GM04504 (cell line): Measurements from ENCODE around the gene CAMTA1.
"Not testable (repeated sequence)": the region's sequence is repeated elsewhere in the genome, so short reads cannot be mapped to it uniquely, and the experiment has no call there.

Experiments
- DNase-seq: peaks from one replicate; pipeline ENCODE4 v3.0.0-alpha.2; 2012; ENCODE audit warnings: low read depth

CAMTA1 gene

GRCh38 chr1:7150724-7151280 lies 365.5 kb downstream of the CAMTA1 start:
- no peak for DNase-seq

- no peak for DNase-seq
These were observed 366.7 kb downstream of the CAMTA1 start for GRCh38 chr1:7151978-7152377.

- DNase-seq = no peak
These were observed 367.4 kb downstream of the CAMTA1 start for GRCh38 chr1:7152655-7153054.

DNA sequence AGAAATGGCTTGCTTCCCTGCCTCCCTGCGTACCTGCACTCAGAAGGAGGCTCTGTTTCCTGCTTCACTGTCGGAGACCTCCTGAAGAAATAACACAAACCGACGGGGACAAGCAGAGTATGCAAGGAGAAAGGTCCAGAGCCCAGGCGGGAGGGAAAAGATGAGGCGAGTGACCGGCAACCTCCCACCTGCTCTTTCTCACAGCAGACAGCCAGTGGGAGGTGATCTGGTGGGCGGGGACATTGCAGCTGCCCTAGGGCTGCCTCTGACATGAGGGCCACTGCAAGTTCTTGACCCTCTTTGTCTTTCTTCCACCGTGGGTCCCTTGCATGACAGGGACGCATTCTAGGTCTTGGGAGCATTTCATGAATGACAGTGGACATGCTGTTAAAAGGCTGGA lies 368.2 kb downstream of the CAMTA1 start:
- DNase-seq = no peak

- DNase-seq = no peak
These were observed 374.0 kb downstream of the CAMTA1 start for GRCh38 chr1:7159116-7159781.

DNA sequence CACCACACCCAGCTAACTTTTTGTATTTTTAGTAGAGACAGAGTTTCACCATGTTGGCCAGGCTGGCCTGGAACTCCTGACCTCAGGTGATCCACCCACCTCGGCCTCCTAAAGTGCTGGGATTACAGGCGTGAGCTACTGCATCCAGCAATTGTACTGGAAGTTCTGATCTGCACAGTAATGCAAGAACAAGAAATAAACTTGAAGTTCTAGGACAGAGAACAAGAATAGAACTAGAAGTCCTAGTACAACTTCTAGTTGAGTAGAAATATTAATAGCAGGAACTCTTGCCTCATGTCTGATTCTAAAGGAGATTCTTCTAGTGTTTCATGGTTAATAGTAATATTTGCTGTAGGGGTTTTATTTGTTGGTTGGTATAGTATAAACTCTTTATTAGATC lies 383.3 kb downstream of the CAMTA1 start:
- not testable (repeated sequence) for DNase-seq

- no peak for DNase-seq
These were observed 385.9 kb downstream of the CAMTA1 start for GRCh38 chr1:7171168-7171567.

GRCh38 chr1:7171574-7171973 lies 386.3 kb downstream of the CAMTA1 start:
- DNase-seq = no peak

- no peak for DNase-seq
These were observed 387.6 kb downstream of the CAMTA1 start for GRCh38 chr1:7172804-7173203.

DNA sequence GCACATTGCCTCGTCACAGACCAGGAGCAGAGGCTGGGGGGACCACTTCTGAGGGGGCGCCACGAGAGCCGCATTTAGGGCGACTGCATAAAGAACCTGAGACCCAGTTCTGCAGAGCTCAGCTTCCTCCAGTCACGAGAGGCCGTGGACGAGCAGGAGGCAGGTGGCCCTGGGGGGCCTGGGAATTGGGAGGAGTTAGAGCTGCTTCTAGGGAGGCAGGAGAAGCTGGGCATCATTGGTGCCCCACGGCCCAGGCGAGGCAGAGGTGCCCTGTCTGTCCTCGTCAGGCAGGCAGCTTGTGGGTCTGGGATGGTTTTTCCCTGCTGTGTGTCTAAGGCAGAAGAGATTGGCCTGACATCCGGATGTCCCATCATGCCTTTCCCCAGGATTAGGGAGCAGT lies 389.3 kb downstream of the CAMTA1 start:
- no peak for DNase-seq

GRCh38 chr1:7174980-7175906 lies 390.0 kb downstream of the CAMTA1 start:
- DNase-seq = no peak

DNA sequence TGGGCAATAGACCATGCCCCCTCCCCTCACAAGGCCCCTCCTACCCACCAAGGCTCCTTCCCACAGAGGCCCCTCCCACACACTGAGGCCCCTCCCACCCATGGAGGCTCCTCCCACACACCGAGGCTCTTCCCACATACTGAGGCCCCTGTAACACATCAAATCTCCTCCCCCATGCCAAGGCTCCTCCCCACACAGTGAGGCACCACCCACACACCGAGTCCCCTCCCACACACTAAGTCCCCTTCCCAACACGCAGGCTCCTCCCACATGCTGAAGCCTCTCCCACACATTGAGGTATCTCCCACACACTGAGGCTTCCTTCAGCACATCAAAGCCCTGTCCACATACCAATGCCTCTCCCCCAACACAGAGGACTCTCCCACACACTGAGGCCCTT lies 391.8 kb downstream of the CAMTA1 start:
- DNase-seq = no peak

GRCh38 chr1:7177438-7178146 lies 392.3 kb downstream of the CAMTA1 start:
- DNase-seq = no peak

DNA sequence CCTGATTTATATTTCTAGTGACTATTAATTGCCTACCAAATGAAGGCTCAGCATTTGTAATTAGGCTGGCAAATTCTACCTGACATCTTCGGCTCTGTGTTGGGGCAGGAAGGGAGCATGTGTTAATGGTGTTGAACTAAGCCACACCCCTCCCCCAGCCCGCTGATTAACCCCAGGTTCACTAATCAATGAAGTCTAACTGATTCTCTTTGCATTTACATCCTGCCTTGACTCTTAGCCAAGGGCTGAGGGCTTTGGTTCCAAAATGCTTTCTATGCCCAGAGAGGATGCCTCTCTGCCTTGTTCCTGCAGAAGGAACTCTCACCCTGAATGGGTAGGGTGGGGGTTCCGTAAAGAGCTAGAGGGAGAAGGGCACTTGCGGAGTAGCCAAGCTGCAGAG lies 393.1 kb downstream of the CAMTA1 start:
- DNase-seq = no peak

DNA sequence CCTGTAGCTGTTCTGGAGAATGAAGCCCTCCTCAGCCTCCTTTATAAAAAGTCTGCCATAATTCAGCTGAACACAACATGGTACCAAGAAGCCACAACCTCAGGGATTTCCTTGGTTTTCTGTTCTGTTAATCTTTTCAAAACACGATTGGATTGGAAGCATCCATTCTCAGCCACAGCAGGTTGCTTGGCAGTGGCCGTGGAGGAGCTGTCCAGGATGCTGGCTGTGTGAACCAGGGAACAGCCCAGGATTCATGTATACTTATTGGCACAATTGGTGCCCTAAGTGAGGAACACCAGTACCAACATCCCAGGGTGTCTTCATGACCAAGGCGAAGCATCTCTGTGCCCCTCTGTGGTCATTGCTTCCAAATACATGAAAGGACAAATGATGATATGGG lies 393.5 kb downstream of the CAMTA1 start:
- DNase-seq = no peak

- DNase-seq = no peak
These were observed 400.5 kb downstream of the CAMTA1 start for GRCh38 chr1:7185721-7186120.

DNA sequence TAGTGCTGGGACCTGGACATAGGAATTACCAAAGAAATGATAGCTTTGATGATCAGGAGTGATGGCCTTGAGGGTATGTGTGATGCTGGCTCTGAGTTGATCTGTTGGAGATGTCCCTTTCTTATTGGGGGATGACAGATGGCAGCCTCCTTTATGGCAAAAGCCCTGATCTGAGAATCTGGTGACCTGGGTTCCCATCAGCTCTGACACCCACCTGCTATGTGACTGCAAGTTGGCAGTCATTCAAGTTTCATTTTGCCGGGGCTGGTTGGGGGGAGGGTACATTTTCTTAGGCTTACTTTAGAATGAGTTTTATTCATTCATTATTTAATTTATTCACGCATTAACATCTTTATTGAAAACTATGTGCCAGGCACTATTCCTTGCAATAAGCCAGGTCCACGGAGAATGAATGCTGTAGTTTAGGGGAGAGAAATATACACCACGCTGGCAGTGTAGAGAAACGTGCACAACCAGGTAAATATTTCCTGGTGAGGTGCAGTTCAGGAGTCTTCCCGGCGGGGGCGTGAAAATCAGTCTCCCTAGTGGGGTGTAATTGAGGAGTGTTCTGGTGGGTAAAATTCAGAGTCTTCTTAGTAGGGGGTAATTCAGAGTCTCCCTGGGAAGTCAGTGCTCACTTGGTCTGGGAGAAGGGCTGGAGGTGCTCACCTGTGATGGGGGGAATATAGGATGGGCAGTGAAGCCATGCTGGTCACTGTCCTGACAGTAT lies 401.3 kb downstream of the CAMTA1 start:
- DNase-seq = no peak

DNA sequence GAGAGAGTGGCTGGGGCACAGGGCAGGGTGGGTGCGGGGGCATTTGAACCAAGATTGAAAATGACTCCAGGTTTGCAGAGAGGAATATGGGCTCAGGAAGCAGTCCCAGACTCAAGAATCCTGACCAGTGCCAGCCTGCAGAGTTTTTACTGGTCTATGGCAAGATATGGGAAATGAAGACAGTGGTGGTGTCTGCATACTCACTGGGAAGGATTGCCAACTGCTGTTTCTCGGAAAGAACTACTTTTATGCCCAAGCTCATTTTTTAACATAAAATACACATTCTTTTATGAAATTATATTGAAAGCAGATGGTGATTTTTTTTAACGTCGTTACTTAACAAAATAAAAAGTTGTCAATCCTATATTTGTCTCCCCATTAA lies 401.8 kb downstream of the CAMTA1 start:
- no peak for DNase-seq

- DNase-seq = no peak
These were observed 405.0 kb downstream of the CAMTA1 start for GRCh38 chr1:7190261-7190660.

- DNase-seq = no peak
These were observed 407.2 kb downstream of the CAMTA1 start for GRCh38 chr1:7192453-7192852.

DNA sequence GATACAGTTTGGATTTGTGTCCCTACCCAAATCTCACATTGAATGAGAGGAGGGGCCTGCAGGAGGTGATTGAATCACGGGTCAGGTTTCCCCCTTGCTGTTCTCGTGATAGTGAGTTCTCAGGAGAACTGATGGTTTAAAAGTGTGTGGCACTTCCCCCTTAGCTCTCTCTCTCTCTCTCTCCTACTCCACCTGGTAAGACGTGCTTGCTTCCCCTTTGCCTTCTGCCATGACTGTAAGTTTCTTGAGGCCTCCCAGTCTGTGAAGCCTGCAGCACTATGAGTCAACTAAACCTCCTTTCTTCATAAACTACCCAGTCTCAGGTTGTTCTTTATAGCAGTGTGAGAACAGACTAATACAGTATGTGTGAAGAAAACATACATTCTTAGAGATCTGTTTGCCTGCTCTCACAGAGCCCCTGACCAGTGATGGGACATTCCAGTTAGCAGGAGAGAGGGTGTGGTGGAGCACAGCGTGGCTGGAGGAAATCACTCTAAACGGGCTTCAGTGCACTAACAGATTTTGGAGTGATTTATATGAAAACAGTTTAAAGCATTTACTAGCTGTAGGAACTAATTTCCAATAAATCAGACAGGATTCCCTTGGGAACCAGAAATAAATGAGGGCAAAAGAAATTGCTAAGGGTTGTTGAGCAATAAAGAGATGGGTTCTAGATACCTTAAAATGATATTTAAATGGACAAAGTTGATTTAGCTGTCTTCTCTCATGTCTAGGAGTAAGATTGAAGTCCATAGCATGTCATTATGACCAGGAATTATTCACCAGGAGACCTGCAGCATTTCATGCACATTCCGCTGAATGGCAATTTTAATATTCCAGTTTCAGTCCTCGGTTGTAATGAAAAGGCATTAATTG lies 411.0 kb downstream of the CAMTA1 start:
- no peak for DNase-seq
